K562 (cell line): ENCODE results near the gene RUNDC1. TPM values are rescaled to one million over a fixed set of nuclear protein-coding genes. Genes with fewer than 3 reads are reported as not detected.

Experiments used
- BCOR ChIP-seq: fragments of 450-650 bp; IDR thresholded peaks from 2 replicates; pipeline ENCODE4 v1.6.1; 2016
- CREM ChIP-seq: IDR thresholded peaks from 2 replicates; pipeline ENCODE4 v1.6.1; 2014; ENCODE audit warnings: antibody characterized with exemption, low read depth
- HSF4 ChIP-seq: fragments of 250-450 bp; sonication (Bioruptor Pico); IDR thresholded peaks from 2 replicates; pipeline ENCODE4 v2.1.2; 2022; ENCODE audit warnings: mild to moderate bottlenecking, moderate library complexity, borderline replicate concordance
- MEIS2 ChIP-seq: fragments of 450-650 bp; IDR thresholded peaks from 2 replicates; pipeline ENCODE4 v1.6.1; 2014; ENCODE audit warnings: mild to moderate bottlenecking; ENCODE audit not compliant: partially characterized antibody
- NFRKB ChIP-seq: fragments of 450-650 bp; IDR thresholded peaks from 2 replicates; pipeline ENCODE4 v1.6.1; 2016; ENCODE audit warnings: low read depth
- RBM25 ChIP-seq: fragments of 200-400 bp; formaldehyde crosslinking; IDR thresholded peaks from 2 replicates; pipeline ENCODE4 v1.6.1; 2018; ENCODE audit warnings: low read length, low read depth, moderate library complexity; ENCODE audit not compliant: severe bottlenecking
- SMAD2 ChIP-seq: fragments of 150-350 bp; IDR thresholded peaks from 2 replicates; pipeline ENCODE4 v1.6.1; 2014; ENCODE audit warnings: low read depth, mild to moderate bottlenecking, low read length
- SUPT5H ChIP-seq: fragments of 450-650 bp; IDR thresholded peaks from 2 replicates; pipeline ENCODE4 v1.6.1; 2016
- ZMIZ1 ChIP-seq, 2 experiments: fragments of 150-350 bp in 1 of 2; IDR thresholded peaks; 2 replicates each; pipeline ENCODE4 v1.6.1; 2012 to 2016; ENCODE audit warnings: low read depth in 2 of 2, low read length in 2 of 2, mild to moderate bottlenecking in 1 of 2, moderate library complexity in 1 of 2
- ZNF395 ChIP-seq: fragments of 200-800 bp; sonication (Bioruptor generic); IDR thresholded peaks from 2 replicates; pipeline ENCODE4 v1.6.1; 2017; ENCODE audit warnings: missing genetic modification characterization, missing compliant biosample characterization
- ZNF639 ChIP-seq, 2 experiments: fragments of 200-800 bp in 1 of 2; sonication (Bioruptor generic) in 1 of 2; sonication (generic) in 1 of 2; formaldehyde crosslinking in 1 of 2; IDR thresholded peaks in 1 of 2; conservative IDR thresholded peaks in 1 of 2; 2 replicates each; pipeline versions ENCODE4 v1.5.0 to v1.6.1; 2016 to 2020; ENCODE audit warnings: missing compliant biosample characterization in 1 of 2, missing genetic modification characterization in 1 of 2, missing genetic modification reagents in 1 of 2
- polyA plus RNA-seq, 8 experiments: library from polyadenylated mRNA; depleted of rRNA in 4 of 8; stranded (reverse) in 5 of 8; unstranded in 3 of 8; fragments of >200 nt; fragmentation: Nextera tagmentation in 2 of 8; fragmentation: Illumina TruSeq in 1 of 8; extraction: Ambion mirVana in 2 of 8; extraction: Trizol in 1 of 8; gene quantifications; 2 replicates each; pipeline versions ENCODE4 v1.2.1 to v1.2.3, GENCODE V29; 2011 to 2014; ENCODE audit warnings: inconsistent platforms in 1 of 8, missing spikeins in 1 of 8
- total RNA-seq, 7 experiments: library from RNA; depleted of rRNA in 6 of 7; stranded (reverse); fragments of >200 nt in 6 of 7; fragmentation: Illumina TruSeq in 2 of 7; extraction: Trizol in 2 of 7; gene quantifications; 2 replicates each; pipeline versions ENCODE4 v1.2.1 to v1.2.3, GENCODE V29; 2011 to 2021; ENCODE audit warnings: low replicate concordance in 1 of 7
- TF ChIP-seq, protein P1 (sequence below): fragments of 450-650 bp; IDR thresholded peaks from 2 replicates; pipeline ENCODE4 v1.6.1; 2016; ENCODE audit warnings: low read depth

The RUNDC1 gene
- total and polyA plus RNA-seq, 9 of the 15 experiments (the other 6 are each of a cell fraction or from before 2014, with no cell fraction given), result 3.4 to 12.6 (median 9.4) TPM

DNA sequence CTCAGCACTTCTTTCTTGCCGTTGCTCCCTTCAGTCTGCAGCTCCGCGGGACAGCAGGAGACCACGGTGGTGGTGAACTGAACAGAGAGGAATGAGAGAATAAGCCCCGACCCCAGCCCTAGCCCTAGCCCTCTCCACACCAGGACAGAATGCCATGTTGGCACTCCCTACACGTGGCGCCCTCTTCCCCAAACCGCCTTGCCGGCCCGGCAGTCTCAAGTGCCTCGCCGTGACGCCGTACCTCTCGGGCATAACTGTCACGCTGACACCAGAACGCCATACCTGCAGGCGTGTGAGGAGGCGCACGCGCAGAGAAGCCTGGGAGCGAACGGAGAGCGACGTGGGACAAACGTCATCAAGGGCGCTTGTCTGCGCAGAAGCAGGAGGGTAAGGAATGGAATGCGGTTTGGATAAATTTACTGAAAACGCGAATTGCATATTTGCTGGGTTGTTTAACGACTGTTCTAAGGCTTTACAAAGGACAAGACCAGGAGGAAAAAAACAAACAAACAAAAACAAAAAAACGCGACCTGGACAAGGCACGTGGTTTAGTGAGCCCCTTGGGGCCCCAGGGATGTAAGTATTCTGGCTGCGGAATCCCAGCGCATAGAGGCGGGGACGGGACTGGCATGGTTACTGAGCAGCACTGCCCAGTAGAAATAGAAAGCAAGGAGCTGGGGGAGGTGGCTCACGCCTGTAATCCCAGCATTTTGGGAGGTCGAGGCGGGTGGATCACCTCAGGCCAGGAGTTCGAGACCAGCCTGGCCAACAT is 16.0 kb upstream of the RUNDC1 start, which contains the start of gene AARSD1 (continued):
- TF ChIP-seq SUPT5H, result peak; percentile 95
- peak; percentile 79; the same call in 1 of the 2 replicates for TF ChIP-seq NFRKB
- peak; percentile 97 for TF ChIP-seq CREM
- peak; percentile 90 for TF ChIP-seq MEIS2
- no peak for TF ChIP-seq ZNF639 (CRISPR knock-in tag; conservative IDR thresholded peaks at IDR 0.05 in 1 of 2, IDR thresholded peaks at IDR 0.05 in 1 of 2)
- TF ChIP-seq BCOR, result peak; percentile 84; the same call in 1 of the 2 replicates
- 0 out of 2 replicates have a peak, but pooled peaks have one; percentile 26 for TF ChIP-seq ZNF395 (CRISPR knock-in tag)
- no peak for TF ChIP-seq RBM25
- TF ChIP-seq ZMIZ1 (IDR thresholded peaks at IDR 0.05; ENCODE audit: low read depth in 2 of 2, low read length in 2 of 2), result no peak; a peak in 1 of 4 replicates
- TF ChIP-seq SMAD2, result no peak
- TF ChIP-seq, protein P1, sequence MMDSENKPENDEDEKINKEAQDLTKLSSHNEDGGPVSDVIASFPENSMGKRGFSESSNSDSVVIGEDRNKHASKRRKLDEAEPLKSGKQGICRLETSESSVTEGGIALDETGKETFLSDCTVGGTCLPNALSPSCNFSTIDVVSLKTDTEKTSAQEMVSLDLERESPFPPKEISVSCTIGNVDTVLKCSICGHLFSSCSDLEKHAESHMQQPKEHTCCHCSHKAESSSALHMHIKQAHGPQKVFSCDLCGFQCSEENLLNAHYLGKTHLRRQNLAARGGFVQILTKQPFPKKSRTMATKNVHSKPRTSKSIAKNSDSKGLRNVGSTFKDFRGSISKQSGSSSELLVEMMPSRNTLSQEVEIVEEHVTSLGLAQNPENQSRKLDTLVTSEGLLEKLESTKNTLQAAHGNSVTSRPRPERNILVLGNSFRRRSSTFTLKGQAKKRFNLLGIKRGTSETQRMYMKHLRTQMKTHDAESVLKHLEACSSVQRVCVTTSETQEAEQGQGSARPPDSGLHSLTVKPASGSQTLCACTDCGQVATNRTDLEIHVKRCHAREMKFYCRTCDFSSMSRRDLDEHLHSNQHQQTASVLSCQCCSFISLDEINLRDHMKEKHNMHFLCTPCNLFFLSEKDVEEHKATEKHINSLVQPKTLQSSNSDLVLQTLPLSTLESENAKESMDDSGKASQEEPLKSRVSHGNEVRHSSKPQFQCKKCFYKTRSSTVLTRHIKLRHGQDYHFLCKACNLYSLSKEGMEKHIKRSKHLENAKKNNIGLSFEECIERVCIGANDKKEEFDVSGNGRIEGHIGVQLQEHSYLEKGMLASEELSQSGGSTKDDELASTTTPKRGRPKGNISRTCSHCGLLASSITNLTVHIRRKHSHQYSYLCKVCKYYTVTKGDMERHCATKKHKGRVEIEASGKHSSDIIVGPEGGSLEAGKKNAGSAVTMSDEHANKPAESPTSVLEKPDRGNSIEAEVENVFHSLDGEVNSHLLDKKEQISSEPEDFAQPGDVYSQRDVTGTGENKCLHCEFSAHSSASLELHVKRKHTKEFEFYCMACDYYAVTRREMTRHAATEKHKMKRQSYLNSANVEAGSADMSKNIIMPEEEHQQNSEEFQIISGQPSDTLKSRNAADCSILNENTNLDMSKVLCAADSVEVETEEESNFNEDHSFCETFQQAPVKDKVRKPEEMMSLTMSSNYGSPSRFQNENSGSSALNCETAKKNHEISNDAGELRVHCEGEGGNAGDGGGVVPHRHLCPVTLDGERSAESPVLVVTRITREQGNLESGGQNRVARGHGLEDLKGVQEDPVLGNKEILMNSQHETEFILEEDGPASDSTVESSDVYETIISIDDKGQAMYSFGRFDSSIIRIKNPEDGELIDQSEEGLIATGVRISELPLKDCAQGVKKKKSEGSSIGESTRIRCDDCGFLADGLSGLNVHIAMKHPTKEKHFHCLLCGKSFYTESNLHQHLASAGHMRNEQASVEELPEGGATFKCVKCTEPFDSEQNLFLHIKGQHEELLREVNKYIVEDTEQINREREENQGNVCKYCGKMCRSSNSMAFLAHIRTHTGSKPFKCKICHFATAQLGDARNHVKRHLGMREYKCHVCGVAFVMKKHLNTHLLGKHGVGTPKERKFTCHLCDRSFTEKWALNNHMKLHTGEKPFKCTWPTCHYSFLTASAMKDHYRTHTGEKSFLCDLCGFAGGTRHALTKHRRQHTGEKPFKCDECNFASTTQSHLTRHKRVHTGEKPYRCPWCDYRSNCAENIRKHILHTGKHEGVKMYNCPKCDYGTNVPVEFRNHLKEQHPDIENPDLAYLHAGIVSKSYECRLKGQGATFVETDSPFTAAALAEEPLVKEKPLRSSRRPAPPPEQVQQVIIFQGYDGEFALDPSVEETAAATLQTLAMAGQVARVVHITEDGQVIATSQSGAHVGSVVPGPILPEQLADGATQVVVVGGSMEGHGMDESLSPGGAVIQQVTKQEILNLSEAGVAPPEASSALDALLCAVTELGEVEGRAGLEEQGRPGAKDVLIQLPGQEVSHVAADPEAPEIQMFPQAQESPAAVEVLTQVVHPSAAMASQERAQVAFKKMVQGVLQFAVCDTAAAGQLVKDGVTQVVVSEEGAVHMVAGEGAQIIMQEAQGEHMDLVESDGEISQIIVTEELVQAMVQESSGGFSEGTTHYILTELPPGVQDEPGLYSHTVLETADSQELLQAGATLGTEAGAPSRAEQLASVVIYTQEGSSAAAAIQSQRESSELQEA, result peak; percentile 94
- TF ChIP-seq HSF4 (CRISPR knock-in tag), result no peak
